Dedifferentiated amniotic fluid mesenchymal stem cell (primary cell): ENCODE data around the gene SRI.
"Not testable (repeated sequence)": the region's sequence is repeated elsewhere in the genome, so short reads cannot be mapped to it uniquely, and the experiment has no call there.

Experiments
- DNase-seq: peaks from one replicate; pipeline ENCODE4 v3.0.0-alpha.2; 2016; ENCODE audit errors: extremely low spot score

SRI gene

DNA sequence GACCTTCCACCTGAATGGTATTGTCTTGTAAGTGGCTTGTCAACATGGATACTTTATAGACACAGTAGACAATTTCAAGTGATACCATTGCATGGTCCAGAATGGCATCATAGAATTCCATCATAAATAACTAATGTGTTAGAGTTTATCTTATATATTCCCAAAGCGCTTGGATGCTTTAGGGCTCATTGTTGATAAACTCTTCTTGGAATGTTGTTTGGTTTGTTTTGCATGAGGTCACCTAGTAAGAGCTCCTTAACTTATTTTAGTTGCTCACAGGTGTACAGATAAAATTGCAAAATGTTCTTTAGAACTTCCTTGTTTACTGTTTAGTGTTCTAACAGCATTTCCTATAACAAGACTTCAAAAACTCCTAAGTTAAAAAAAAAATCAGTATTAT is 36.8 kb downstream of the SRI start:
- no peak for DNase-seq

DNA sequence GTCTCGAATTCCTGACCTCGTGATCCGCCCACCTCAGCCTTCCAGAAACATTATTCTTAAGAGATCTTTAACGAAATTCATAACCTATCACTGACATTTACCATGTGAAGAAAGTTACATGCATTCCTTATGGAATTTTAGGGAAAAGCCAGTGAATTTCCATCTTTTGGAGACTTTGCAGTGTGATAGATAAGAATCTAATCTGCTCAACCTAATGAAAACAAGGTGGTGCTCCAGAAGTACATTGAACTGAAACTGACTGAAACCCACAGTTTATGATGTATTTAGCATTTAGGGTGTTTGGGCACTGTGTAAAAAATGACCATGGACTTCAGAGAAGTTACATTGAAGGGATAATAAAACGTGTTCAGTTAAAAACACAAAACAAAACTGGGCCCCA is 43.6 kb downstream of the SRI start:
- no peak for DNase-seq

DNA sequence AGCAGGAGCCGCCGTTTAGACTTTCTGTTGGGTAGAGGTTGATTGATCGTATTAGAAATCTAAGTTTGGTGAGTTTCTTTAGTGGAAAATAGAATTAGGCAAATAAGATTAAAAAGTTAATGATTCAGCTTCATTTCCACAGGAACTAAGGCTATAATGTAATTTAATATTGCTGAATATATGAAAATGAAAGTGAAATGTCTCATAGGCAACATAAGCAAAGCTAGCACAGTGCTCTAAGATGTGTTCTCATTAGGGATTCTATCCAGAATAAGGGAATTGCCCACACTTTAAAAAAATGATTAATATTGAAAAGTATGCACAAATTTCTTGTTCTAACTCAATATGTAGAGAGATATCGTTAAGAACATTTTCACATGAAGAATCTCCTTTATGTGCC is 47.0 kb downstream of the SRI start:
- no peak for DNase-seq

DNA sequence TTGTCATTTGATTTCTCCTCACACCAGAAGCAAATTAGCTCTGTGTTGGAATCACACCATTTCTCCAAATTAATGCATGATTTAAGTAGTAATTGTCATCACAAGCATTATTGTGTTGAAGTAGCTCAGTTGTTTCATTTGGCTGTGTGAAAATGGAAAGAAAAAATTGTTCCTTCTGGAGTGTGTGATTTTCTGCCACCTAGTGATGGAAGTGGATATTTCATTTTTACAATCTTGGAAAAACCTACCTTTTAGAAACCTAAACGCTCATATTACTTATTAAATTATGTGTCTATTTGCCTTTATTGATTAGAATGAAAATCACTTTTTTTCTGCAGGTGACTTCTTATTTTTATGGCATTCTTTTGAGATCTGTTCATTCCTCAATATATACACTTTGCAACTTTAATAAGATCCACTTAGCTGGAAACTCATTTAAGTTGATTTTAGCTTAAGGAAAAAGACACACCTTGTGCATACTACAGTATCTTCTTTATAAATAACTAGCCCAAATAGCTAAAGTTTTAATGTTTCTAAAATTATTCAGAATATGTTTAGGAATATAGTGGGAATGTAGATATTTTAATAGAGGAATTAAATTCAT is 50.0 kb downstream of the SRI start:
- no peak for DNase-seq

DNA sequence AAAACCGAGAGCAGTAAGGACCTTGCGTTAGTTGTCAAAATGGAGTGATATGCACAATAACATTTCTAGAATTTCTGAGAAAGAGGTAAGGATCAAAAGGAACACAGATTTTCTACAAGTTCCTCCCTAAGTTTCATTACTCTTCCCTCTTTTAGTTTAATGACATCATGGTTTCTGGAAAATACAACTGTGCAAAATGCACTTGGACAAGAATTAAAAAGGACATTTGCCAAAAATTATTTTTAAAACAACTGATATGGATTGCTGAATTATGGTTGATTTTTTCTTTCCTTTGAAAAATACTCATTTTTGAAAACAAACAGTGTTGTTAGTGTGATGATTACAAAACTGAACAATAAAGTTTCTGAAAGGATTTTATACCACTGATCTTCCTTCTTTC is 52.1 kb downstream of the SRI start:
- DNase-seq = no peak

DNA sequence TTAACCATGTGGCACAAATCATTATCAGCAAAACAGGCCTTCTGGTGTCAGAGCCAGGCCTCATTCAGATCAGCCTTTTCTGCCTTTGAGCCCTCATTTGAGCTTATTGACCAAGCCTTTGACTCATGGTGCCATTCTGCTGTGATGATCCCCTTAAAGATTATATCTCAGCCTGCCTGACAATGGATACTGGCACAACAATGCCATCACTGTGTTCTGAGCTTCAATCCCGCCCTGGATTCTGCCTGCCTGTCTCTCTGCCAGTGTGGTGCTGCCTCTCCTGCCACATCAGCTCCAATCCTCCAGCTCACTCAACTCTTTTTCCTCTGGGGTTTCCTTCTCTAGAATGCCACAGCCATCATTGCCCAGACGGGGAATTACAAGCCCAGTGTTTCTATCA is 52.6 kb downstream of the SRI start:
- DNase-seq = no peak

DNA sequence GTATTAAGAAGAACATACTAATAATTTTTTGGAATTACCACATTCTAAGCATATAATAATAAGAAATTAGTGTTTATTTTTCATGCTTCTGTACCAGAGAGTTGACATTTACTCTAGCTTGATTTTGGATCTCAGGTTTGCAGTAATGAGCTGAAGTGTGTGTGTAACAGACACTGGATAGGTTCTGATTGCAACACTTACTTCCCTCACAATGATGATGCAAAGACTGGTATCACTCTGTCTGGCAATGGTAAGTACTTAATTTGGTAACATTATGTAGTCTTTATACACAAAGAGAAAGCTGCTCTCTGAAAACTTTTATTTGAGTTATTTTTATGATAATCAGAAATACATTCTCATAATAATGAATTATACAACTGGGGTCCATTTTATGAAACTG is 54.1 kb downstream of the SRI start:
- no peak for DNase-seq

DNA sequence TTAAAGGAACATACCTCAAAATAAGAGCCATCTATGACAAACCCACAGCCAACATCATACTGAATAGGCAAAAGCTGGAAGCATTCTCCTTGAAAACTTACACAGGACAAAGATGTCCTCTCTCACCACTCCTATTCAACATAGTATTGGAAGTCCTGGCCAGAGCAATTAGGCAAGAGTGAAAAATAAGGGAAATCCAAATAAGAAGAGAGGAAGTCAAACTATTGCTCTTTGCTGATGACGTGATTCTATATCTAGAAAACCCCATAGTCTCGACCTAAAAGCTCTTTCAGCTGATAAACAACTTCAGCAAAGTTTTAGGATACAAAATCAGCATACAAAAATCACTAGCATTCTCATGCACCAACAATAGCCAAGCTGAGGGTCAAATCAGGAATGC is 60.1 kb downstream of the SRI start:
- DNase-seq = not testable (repeated sequence)

DNA sequence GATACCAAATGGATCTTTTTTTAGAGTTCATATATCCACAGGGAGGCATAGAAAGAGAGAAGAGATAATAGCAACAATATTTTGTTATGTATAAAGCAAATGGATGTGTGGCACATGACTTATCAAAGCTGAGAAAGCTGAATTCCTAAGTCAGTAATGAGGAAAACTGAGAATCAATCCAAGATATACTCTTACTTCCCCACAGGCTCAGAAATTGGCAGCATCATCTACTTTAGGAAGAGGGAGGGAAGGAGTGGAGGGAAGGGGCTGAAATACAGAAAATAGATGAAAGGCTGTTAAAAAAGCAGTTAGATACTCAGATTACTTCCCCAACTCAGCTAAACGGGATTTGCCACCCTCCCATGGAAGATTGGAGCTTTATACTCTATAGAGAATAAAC is 63.5 kb downstream of the SRI start:
- DNase-seq = no peak

DNA sequence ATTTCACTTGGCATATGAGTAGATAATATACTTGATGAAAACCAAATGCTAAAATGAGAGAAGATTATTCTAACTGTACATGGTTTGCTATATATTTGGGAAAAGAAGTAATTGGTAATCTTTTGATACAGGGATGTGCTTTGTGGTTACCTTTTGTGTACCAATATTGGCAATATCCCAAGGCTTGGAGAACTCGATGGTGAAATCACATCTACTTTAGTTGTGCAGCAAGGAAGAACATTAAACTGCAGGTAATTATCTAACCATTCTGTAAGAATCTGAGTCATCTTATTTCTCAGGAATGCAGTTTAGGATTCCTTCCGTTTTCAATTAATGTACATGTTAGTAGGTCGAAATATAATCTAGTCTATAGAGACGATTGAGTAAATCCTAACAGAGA is 64.1 kb downstream of the SRI start:
- DNase-seq = no peak
